HepG2 (cell line): ENCODE data around the gene CNTF. TPM values are rescaled to one million over a fixed set of nuclear protein-coding genes. Genes with fewer than 3 reads are reported as not detected.

Source experiments
- CREB1 ChIP-seq, 2 experiments: fragments of 450-650 bp in 1 of 2; IDR thresholded peaks; 2 replicates each; pipeline ENCODE4 v1.6.1; 2016 to 2017; ENCODE audit warnings: control low read depth in 1 of 2, mild to moderate bottlenecking in 1 of 2, missing compliant biosample characterization in 1 of 2, missing genetic modification characterization in 1 of 2
- KLF6 ChIP-seq: IDR thresholded peaks from 2 replicates; pipeline ENCODE4 v1.8.0; 2016; ENCODE audit warnings: missing biosample characterization, missing genetic modification reagents
- MLLT10 ChIP-seq: sonication (generic); formaldehyde crosslinking; IDR thresholded peaks from 2 replicates; pipeline ENCODE4 v1.4.0; 2020; ENCODE audit warnings: missing genetic modification reagents
- MTF2 ChIP-seq: sonication (generic); formaldehyde crosslinking; IDR thresholded peaks from 2 replicates; pipeline ENCODE4 v1.5.0; 2020; ENCODE audit warnings: missing genetic modification reagents, borderline replicate concordance
- NFRKB ChIP-seq: fragments of 450-650 bp; IDR thresholded peaks from 2 replicates; pipeline ENCODE4 v1.6.1; 2017
- RBM22 ChIP-seq: fragments of 200-400 bp; formaldehyde crosslinking; optimal IDR thresholded peaks from 2 replicates; pipeline ENCODE3; 2017; ENCODE audit warnings: mild to moderate bottlenecking, low read length, moderate library complexity
- SIX1 ChIP-seq: sonication (generic); formaldehyde crosslinking; IDR thresholded peaks from 2 replicates; pipeline ENCODE4 v1.4.0; 2020; ENCODE audit warnings: missing genetic modification reagents, borderline replicate concordance
- SP4 ChIP-seq: sonication (generic); formaldehyde crosslinking; IDR thresholded peaks from 2 replicates; pipeline ENCODE4 v1.8.1; 2023; ENCODE audit warnings: mild to moderate bottlenecking, missing genetic modification reagents
- XBP1 ChIP-seq: sonication (generic); formaldehyde crosslinking; IDR thresholded peaks from 2 replicates; pipeline ENCODE4 v1.5.0; 2020; ENCODE audit warnings: missing genetic modification reagents
- ZFYVE20 ChIP-seq: sonication (generic); formaldehyde crosslinking; IDR thresholded peaks from 2 replicates; pipeline ENCODE4 v1.8.0; 2023; ENCODE audit warnings: low read depth, mild to moderate bottlenecking, moderate library complexity, missing genetic modification reagents, borderline replicate concordance
- ZNF501 ChIP-seq: sonication (generic); formaldehyde crosslinking; IDR thresholded peaks from 2 replicates; pipeline ENCODE4 v1.5.1; 2020; ENCODE audit warnings: mild to moderate bottlenecking, moderate library complexity, missing genetic modification reagents
- ZNF510 ChIP-seq: sonication (generic); formaldehyde crosslinking; IDR thresholded peaks from 2 replicates; pipeline ENCODE4 v1.4.0; 2020; ENCODE audit warnings: low read depth, mild to moderate bottlenecking, missing genetic modification reagents
- ZNF530 ChIP-seq: sonication (generic); formaldehyde crosslinking; IDR thresholded peaks from 2 replicates; pipeline ENCODE4 v1.5.0; 2020; ENCODE audit warnings: low read depth, mild to moderate bottlenecking, missing genetic modification reagents
- ZNF589 ChIP-seq: sonication (generic); formaldehyde crosslinking; conservative IDR thresholded peaks from 2 replicates; pipeline ENCODE4 v1.8.0; 2022; ENCODE audit warnings: mild to moderate bottlenecking, moderate library complexity, missing genetic modification reagents
- ZNF709 ChIP-seq: sonication (generic); formaldehyde crosslinking; IDR thresholded peaks from 2 replicates; pipeline ENCODE4 v1.5.0; 2020; ENCODE audit warnings: mild to moderate bottlenecking, missing genetic modification reagents
- polyA plus RNA-seq, 8 experiments: library from polyadenylated mRNA; depleted of rRNA in 3 of 8; stranded (reverse) in 7 of 8; unstranded in 1 of 8; fragments of >200 nt; fragmentation: Illumina TruSeq in 4 of 8; extraction: Trizol in 4 of 8; gene quantifications; 2 replicates each; pipeline versions ENCODE4 v1.2.1 to v1.2.3, GENCODE V29; 2011 to 2016; ENCODE audit warnings: low read depth in 4 of 8, missing spikeins in 1 of 8, mixed read lengths in 1 of 8; ENCODE audit not compliant: insufficient read depth in 1 of 8
- total RNA-seq, 5 experiments: library from RNA; depleted of rRNA; stranded (reverse); fragments of >200 nt; fragmentation: Illumina TruSeq; extraction: Trizol; gene quantifications; 2 replicates each; pipeline ENCODE4 v1.2.3, GENCODE V29; 2016; ENCODE audit warnings: low read depth in 1 of 5
- TF ChIP-seq, protein P1 (sequence below), 2 experiments: sonication (generic) in 1 of 2; formaldehyde crosslinking in 1 of 2; IDR thresholded peaks; 2 replicates each; pipeline versions ENCODE4 v1.4.0 to v1.6.1; 2018 to 2020; ENCODE audit warnings: missing genetic modification reagents in 2 of 2, borderline replicate concordance in 1 of 2, low read depth in 1 of 2, mild to moderate bottlenecking in 1 of 2, missing biosample characterization in 1 of 2
- TF ChIP-seq, protein P2 (sequence below), 2 experiments: sonication (generic) in 1 of 2; formaldehyde crosslinking in 1 of 2; IDR thresholded peaks; 2 replicates each; pipeline versions ENCODE4 v1.6.1 to v1.9.0; 2014 to 2022; ENCODE audit warnings: antibody characterized with exemption in 1 of 2, borderline replicate concordance in 1 of 2, inconsistent platforms in 1 of 2, low read depth in 1 of 2, missing genetic modification reagents in 1 of 2
- TF ChIP-seq, protein P3 (sequence below): sonication (generic); formaldehyde crosslinking; IDR thresholded peaks from 2 replicates; pipeline ENCODE4 v1.5.1; 2020; ENCODE audit warnings: mild to moderate bottlenecking, missing genetic modification reagents, borderline replicate concordance

Gene CNTF
- total and polyA plus RNA-seq, 2 of the 13 experiments (the other 11 are each of a cell fraction or from before 2014, with no cell fraction given) = 0.51 to 2.3 TPM

DNA sequence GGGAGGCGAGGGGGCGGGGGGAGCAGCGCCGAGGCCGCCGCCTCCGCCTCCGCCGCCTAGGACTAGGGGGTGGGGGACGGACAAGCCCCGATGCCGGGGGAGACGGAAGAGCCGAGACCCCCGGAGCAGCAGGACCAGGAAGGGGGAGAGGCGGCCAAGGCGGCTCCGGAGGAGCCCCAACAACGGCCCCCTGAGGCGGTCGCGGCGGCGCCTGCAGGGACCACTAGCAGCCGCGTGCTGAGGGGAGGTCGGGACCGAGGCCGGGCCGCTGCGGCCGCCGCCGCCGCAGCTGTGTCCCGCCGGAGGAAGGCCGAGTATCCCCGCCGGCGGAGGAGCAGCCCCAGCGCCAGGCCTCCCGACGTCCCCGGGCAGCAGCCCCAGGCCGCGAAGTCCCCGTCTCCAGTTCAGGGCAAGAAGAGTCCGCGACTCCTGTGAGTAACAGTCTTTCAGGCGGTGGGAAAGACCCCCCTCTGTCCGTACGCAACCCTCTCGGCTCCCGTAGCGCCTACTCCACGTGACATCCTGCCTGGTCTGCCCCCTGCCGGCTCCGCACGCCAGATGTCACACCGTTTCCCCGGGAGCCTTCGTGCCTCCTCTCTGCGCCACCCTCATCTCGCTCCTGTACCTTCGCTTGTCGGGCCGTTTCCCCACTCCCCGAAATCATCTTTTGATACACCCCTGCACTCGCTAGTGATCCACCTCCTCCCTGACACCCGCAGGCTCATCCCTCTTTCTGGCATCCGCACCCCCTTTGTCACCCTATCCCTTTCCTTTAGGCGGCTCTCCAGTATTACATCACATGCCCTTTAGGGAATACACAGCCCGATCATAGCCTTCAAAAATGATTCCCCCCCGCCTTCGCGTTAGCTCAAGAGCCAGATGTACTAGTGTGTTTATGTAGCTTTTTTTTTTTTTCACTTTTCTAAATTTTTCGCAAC, 43.0 kb upstream of the CNTF start (continued):
- TF ChIP-seq, protein P1, sequence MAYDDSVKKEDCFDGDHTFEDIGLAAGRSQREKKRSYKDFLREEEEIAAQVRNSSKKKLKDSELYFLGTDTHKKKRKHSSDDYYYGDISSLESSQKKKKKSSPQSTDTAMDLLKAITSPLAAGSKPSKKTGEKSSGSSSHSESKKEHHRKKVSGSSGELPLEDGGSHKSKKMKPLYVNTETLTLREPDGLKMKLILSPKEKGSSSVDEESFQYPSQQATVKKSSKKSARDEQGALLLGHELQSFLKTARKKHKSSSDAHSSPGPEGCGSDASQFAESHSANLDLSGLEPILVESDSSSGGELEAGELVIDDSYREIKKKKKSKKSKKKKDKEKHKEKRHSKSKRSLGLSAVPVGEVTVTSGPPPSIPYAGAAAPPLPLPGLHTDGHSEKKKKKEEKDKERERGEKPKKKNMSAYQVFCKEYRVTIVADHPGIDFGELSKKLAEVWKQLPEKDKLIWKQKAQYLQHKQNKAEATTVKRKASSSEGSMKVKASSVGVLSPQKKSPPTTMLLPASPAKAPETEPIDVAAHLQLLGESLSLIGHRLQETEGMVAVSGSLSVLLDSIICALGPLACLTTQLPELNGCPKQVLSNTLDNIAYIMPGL (CRISPR knock-in tag; IDR thresholded peaks at IDR 0.05; ENCODE audit: borderline replicate concordance in 1 of 2, low read depth in 1 of 2) = peak; percentile 95 to 99
- TF ChIP-seq RBM22 (no peak), MTF2 (CRISPR knock-in tag) (no peak), ZNF589 (CRISPR knock-in tag) (0 out of 2 replicates have a peak, but pooled peaks have one; percentile 7), KLF6 (CRISPR knock-in tag) (peak; percentile 63; the same call in 1 of the 2 replicates), MLLT10 (CRISPR knock-in tag) (no peak), NFRKB (no peak), ZNF530 (CRISPR knock-in tag) (no peak), ZNF510 (CRISPR knock-in tag) (0 out of 2 replicates have a peak, but pooled peaks have one; percentile 16), ZNF501 (no peak; the same call in 1 of the 2 replicates), ZNF709 (CRISPR knock-in tag) (peak; percentile 82; the same call in 1 of the 2 replicates), SIX1 (CRISPR knock-in tag) (no peak), ZFYVE20 (no peak), XBP1 (CRISPR knock-in tag) (no peak), SP4 (CRISPR knock-in tag) (peak; percentile 62; the same call in 1 of the 2 replicates), CREB1 (IDR thresholded peaks at IDR 0.05) (peak; percentile 50; the same call in 1 of the 2 replicates), CREB1 (CRISPR knock-in tag; IDR thresholded peaks at IDR 0.05) (peak; percentile 45; the same call in 1 of the 2 replicates)
- TF ChIP-seq, protein P2, sequence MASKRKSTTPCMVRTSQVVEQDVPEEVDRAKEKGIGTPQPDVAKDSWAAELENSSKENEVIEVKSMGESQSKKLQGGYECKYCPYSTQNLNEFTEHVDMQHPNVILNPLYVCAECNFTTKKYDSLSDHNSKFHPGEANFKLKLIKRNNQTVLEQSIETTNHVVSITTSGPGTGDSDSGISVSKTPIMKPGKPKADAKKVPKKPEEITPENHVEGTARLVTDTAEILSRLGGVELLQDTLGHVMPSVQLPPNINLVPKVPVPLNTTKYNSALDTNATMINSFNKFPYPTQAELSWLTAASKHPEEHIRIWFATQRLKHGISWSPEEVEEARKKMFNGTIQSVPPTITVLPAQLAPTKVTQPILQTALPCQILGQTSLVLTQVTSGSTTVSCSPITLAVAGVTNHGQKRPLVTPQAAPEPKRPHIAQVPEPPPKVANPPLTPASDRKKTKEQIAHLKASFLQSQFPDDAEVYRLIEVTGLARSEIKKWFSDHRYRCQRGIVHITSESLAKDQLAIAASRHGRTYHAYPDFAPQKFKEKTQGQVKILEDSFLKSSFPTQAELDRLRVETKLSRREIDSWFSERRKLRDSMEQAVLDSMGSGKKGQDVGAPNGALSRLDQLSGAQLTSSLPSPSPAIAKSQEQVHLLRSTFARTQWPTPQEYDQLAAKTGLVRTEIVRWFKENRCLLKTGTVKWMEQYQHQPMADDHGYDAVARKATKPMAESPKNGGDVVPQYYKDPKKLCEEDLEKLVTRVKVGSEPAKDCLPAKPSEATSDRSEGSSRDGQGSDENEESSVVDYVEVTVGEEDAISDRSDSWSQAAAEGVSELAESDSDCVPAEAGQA (IDR thresholded peaks at IDR 0.05; ENCODE audit: low read depth) = 0 out of 2 replicates have a peak, but pooled peaks have one; percentile 52
- TF ChIP-seq, protein P2 (CRISPR knock-in tag; IDR thresholded peaks at IDR 0.05; ENCODE audit: borderline replicate concordance) = no peak; the same call in 1 of the 2 replicates
- TF ChIP-seq, protein P3, sequence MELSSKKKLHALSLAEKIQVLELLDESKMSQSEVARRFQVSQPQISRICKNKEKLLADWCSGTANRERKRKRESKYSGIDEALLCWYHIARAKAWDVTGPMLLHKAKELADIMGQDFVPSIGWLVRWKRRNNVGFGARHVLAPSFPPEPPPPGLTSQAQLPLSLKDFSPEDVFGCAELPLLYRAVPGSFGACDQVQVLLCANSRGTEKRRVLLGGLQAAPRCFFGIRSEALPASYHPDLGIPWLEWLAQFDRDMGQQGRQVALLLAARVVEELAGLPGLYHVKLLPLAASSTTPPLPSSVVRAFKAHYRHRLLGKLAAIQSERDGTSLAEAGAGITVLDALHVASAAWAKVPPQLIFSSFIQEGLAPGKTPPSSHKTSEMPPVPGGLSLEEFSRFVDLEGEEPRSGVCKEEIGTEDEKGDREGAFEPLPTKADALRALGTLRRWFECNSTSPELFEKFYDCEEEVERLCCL (CRISPR knock-in tag) = no peak
